ENCODE measurements around the gene LTN1.

LTN1 gene

DNA sequence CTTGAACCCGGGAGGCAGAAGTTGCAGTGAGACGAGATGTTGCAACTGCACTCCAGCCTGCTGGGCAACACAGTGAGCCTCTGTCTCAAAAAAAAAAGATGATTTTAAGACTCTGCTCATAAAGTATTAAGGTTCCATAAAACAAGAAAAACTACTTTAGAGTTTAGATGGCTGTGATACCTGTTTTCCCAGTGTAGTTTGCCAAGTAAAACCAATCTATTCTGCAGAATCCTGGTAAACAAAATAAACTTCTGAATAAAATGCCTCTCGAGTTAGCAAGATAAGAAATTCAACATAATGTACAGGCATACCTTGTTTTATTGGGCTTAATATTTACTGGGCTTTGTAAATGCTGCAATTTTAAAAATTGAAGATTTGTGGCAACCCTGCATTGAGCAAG is 30.8 kb downstream of the LTN1 start:
- H2AFZ ChIP-seq (ENCODE audit: low read length), result no peak overlapping the region
- no peak overlapping the region for H3K4me3 ChIP-seq (ENCODE audit: low read length, poor library complexity, severe bottlenecking)
- H3K9me3 ChIP-seq (ENCODE audit: insufficient read depth, low read depth, low read length), result no peaks in the 10 kb centered on the region
- H3K4me2 ChIP-seq (ENCODE audit: low read depth, low read length, poor library complexity, severe bottlenecking), result no peak overlapping the region
- H3F3A ChIP-seq (ENCODE audit: low read depth), result no peaks in the 10 kb centered on the region
- H3K9ac ChIP-seq (ENCODE audit: low read depth, low read length, poor library complexity, severe bottlenecking), result no peak overlapping the region
- peaks cover 73% of the 10 kb centered on the region; the same call in 1 of the 2 replicates for H3K36me3 ChIP-seq (ENCODE audit: insufficient read depth, low read length)
- H4K20me1 ChIP-seq (ENCODE audit: insufficient read depth, low read length, poor library complexity, severe bottlenecking), result no peaks in the 10 kb centered on the region
- no peaks in the 10 kb centered on the region for H3K9me2 ChIP-seq (replicated peaks; ENCODE audit: low read depth, low read length)
- H3K79me2 ChIP-seq (ENCODE audit: insufficient read depth, low read length), result no peaks in the 10 kb centered on the region
- H3K27me3 ChIP-seq (ENCODE audit: insufficient read depth, low read length, poor library complexity, severe bottlenecking), result no peaks in the 10 kb centered on the region
- H3K4me1 ChIP-seq (ENCODE audit: insufficient read depth, low read length, poor library complexity, severe bottlenecking), result no peaks in the 10 kb centered on the region
- TF ChIP-seq EZH2phosphoT487 (IDR thresholded peaks at IDR 0.05; ENCODE audit: borderline replicate concordance), result no peak
- no peak for TF ChIP-seq CTCF (conservative IDR thresholded peaks at IDR 0.05; ENCODE audit: low read length)

DNA sequence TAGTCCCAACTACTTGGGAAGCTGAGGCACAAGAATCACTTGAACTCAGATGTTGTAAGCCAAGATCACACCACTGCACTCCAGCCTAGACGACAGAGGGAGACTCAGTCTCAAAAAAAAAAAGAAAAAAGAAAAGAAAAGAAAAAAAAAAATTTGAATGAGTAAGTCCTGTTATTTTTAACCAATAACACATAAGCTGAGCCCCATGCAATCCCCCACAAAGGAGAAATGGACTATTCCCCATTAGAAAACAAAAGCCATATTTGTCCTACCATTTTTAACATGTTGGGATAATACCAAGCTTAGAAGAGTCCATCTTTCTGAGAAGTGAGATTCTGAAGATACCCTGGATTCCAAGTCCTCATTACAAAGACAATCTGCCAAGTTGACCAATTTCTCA is 32.4 kb downstream of the LTN1 start:
- Histone ChIP-seq H3K4me3 (ENCODE audit: low read length, poor library complexity, severe bottlenecking) (no peak overlapping the region), H3K27me3 (ENCODE audit: insufficient read depth, low read length, poor library complexity, severe bottlenecking) (no peaks in the 10 kb centered on the region), H3K79me2 (ENCODE audit: insufficient read depth, low read length) (no peaks in the 10 kb centered on the region), H3F3A (ENCODE audit: low read depth) (no peaks in the 10 kb centered on the region), H3K36me3 (ENCODE audit: insufficient read depth, low read length) (peaks cover 71% of the 10 kb centered on the region; the same call in 1 of the 2 replicates), H3K9me3 (ENCODE audit: insufficient read depth, low read depth, low read length) (no peaks in the 10 kb centered on the region), H3K4me2 (ENCODE audit: low read depth, low read length, poor library complexity, severe bottlenecking) (no peak overlapping the region), H3K9ac (ENCODE audit: low read depth, low read length, poor library complexity, severe bottlenecking) (no peak overlapping the region), H4K20me1 (ENCODE audit: insufficient read depth, low read length, poor library complexity, severe bottlenecking) (no peaks in the 10 kb centered on the region), H3K9me2 (replicated peaks; ENCODE audit: low read depth, low read length) (no peaks in the 10 kb centered on the region), H2AFZ (ENCODE audit: low read length) (no peak overlapping the region), H3K4me1 (ENCODE audit: insufficient read depth, low read length, poor library complexity, severe bottlenecking) (no peaks in the 10 kb centered on the region)
- TF ChIP-seq CTCF (conservative IDR thresholded peaks at IDR 0.05; ENCODE audit: low read length) (no peak), EZH2phosphoT487 (IDR thresholded peaks at IDR 0.05; ENCODE audit: borderline replicate concordance) (no peak)

- Histone ChIP-seq H3K4me3 (ENCODE audit: low read length, poor library complexity, severe bottlenecking) (no peak overlapping the region), H3K9me3 (ENCODE audit: insufficient read depth, low read depth, low read length) (no peaks in the 10 kb centered on the region), H4K20me1 (ENCODE audit: insufficient read depth, low read length, poor library complexity, severe bottlenecking) (no peaks in the 10 kb centered on the region), H3K79me2 (ENCODE audit: insufficient read depth, low read length) (no peaks in the 10 kb centered on the region), H3K4me1 (ENCODE audit: insufficient read depth, low read length, poor library complexity, severe bottlenecking) (no peaks in the 10 kb centered on the region), H3K27me3 (ENCODE audit: insufficient read depth, low read length, poor library complexity, severe bottlenecking) (no peaks in the 10 kb centered on the region), H2AFZ (ENCODE audit: low read length) (no peak overlapping the region), H3K9ac (ENCODE audit: low read depth, low read length, poor library complexity, severe bottlenecking) (no peak overlapping the region), H3K9me2 (replicated peaks; ENCODE audit: low read depth, low read length) (no peaks in the 10 kb centered on the region), H3K36me3 (ENCODE audit: insufficient read depth, low read length) (peaks cover 64% of the 10 kb centered on the region; the same call in 1 of the 2 replicates), H3K4me2 (ENCODE audit: low read depth, low read length, poor library complexity, severe bottlenecking) (no peak overlapping the region), H3F3A (ENCODE audit: low read depth) (no peaks in the 10 kb centered on the region)
- TF ChIP-seq CTCF (conservative IDR thresholded peaks at IDR 0.05; ENCODE audit: low read length) (no peak), EZH2phosphoT487 (IDR thresholded peaks at IDR 0.05; ENCODE audit: borderline replicate concordance) (no peak)
Measured at GRCh38 chr21:28959367-28960099, 33.1 kb downstream of the LTN1 start.

All from Loucy (cell line).